Endothelial cell of coronary artery (primary cell): Measurements from ENCODE around the gene PPP1R18. TPM values are rescaled to one million over a fixed set of nuclear protein-coding genes. Genes with fewer than 3 reads are reported as not detected.

ENCODE experiments used
- total RNA-seq: library from RNA; depleted of rRNA; stranded (reverse); fragments of >200 nt; gene quantifications from 2 replicates; pipeline ENCODE4 v1.2.3, GENCODE V29; 2014

The PPP1R18 gene, protein sequence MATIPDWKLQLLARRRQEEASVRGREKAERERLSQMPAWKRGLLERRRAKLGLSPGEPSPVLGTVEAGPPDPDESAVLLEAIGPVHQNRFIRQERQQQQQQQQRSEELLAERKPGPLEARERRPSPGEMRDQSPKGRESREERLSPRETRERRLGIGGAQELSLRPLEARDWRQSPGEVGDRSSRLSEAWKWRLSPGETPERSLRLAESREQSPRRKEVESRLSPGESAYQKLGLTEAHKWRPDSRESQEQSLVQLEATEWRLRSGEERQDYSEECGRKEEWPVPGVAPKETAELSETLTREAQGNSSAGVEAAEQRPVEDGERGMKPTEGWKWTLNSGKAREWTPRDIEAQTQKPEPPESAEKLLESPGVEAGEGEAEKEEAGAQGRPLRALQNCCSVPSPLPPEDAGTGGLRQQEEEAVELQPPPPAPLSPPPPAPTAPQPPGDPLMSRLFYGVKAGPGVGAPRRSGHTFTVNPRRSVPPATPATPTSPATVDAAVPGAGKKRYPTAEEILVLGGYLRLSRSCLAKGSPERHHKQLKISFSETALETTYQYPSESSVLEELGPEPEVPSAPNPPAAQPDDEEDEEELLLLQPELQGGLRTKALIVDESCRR
- total RNA-seq = 55.8 and 62.1 TPM in 2 replicates

DNA sequence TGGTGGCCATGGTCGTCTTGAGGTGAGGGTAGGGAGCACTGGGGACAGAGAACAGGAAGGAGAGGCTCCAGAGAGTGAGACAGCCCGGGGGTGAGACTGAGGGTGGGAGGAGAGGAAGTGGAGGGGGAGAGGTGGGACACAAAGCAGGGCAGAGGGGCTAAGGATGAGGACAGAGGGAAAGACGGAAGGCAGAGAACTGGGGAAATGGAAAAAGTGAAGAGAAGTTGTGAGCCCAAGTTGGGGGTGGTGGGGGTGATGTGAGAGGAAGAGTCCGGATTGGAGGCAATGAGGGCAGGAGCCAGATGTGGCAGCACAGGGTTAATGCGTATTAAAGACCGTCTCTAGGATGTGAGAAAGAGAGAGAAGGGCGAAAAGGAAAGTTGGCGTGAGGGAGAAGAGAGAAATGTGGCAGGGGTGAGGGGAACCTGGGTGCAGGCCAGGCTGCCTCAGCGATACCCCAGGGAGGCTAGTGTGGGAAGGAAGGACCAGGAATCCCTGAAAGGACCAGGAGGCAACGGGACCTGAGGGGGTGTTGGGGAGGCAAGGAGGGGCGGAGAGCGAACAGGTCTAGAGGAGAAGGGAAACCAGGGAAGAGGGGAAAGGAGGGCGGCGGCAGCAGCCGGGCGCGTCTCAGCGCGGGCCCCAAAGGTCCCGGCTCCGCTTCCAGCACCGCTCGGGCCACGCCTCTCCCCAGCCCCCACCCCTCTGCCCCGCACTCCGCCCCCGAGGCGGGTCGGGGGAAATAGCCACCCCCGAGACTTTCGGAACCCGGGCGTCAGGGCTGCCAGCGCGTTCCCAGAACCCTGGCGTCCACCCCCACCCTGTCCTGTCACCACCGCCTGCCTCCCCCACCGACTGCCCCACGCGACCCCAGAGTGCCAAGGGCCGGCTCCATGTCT lies at the start of gene PPP1R18:
Gene PPP1R18, minus strand, starts transcription at position 637 of the 899 bp plus-strand sequence. Its CDS starts 627 bp downstream, at position 10.

DNA sequence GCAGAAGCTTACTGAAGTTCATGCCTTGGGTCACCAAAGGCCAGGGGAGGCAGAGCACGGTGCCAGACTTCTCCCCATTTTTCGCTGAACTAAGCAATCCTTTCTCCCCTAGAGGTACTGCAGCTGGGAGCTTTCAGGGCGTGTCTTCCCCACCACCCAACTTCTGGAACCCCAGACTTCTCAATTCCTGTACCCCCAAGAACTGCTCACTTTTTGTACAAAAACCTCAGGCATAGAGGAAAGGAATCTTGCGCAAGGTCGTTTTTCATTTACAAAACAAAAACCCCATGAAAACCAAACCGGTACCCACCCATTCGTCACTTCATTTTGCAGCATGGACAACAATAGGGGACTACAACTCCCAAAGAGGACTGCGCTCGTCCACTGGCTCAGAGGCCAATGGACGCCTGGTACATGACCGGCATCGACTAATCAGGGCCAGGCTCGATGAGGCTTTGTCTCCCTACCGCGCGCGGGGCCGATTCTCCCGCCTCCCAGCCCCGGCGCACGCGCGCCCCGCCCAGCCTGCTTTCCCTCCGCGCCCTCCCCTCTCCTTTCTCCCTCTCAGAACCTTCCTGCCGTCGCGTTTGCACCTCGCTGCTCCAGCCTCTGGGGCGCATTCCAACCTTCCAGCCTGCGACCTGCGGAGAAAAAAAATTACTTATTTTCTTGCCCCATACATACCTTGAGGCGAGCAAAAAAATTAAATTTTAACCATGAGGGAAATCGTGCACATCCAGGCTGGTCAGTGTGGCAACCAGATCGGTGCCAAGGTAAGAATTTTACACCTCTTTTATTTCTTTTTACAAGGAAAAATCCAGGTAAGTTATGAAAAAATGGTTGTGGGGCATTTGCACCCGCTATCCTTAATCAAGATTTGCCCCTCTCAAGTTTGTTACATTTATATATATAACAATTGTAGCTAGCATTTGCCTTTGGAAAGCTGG lies 33.6 kb upstream of the PPP1R18 start, which contains the start of gene TUBB:
Gene TUBB, plus strand, starts transcription at position 562 of the 947 bp plus-strand sequence. Its CDS starts 155 bp downstream, at position 717.

DNA sequence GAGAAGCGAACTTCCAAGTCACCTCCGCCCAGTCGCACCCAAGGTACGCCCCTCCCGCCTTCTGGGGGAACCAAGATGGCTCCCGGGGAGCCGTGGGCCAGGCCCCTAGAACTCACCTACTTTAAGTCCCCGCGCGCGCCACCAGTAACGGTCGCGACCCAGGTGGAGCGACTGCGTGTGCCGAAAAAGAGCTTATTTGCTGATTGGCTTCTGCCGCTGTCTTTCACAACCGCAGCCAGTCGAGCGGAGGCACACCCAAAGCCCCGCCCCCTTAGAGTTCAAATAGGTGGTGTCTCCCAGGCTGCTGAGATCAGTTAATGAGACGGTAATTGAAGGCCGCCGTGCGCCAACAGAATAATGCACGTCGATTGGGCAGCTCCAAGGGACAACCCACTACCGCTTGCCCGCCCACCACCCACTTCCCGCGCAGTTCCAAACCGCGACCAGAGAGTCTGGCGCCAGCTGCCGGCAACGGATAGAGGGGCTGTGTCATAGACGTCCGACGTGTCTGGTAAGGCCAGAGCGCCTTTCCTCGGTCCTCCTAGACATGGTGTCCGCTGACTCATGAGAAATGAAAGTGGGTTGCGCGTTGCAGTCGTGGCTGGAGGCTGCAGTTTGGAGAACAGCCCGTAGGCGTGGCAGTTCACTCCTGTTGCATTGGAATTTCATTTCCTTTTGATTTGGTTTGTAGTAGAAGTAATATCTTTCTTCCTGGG lies 30.8 kb upstream of the PPP1R18 start, which contains the start of gene MDC1:
Gene MDC1, minus strand, starts transcription at position 153 of the 716 bp plus-strand sequence. CDS start 2,106 bp downstream, outside the sequence.

DNA sequence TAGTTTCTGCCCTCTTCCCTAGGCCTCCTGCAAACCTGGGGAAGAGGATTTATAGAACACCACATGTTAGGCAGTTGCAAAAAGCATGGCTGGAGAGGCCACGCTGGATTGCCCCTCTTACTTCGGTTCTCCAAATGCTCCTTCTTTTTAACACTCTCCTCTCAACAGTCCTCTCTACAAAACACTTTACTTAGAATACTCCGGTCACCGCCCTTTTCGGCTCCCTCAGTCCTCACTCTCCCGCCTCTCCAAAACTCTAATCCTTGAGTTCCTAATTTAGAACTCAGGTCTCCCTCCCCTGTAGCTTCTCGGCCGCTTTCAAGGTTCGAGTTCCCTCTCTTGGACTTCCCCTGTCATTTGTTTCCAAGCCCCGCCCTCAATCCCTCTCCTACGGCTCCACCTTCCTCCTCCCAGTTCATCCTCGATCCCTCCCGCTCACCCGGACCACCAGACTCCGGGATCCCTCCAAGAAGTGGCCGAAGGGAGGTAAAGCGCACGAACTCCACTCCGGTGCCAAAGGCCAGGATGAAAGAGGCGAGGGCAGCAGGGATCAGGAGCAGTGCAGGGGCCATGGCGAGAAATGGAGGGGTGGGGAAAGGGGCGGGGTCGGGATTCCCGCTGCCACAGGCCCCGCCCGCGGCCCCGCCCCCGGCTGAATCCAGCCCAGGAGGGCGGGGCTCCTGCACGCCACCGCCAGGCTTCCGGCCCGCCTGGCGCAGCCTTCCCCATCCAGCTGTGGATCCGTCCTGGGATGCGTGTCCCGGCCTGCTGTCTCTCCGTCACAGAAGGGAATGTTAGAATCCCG lies 4.2 kb upstream of the PPP1R18 start, which contains the start of gene NRM:
Gene NRM, minus strand, starts transcription at position 582 of the 805 bp plus-strand sequence. Its CDS starts 10 bp downstream, at position 572.

DNA sequence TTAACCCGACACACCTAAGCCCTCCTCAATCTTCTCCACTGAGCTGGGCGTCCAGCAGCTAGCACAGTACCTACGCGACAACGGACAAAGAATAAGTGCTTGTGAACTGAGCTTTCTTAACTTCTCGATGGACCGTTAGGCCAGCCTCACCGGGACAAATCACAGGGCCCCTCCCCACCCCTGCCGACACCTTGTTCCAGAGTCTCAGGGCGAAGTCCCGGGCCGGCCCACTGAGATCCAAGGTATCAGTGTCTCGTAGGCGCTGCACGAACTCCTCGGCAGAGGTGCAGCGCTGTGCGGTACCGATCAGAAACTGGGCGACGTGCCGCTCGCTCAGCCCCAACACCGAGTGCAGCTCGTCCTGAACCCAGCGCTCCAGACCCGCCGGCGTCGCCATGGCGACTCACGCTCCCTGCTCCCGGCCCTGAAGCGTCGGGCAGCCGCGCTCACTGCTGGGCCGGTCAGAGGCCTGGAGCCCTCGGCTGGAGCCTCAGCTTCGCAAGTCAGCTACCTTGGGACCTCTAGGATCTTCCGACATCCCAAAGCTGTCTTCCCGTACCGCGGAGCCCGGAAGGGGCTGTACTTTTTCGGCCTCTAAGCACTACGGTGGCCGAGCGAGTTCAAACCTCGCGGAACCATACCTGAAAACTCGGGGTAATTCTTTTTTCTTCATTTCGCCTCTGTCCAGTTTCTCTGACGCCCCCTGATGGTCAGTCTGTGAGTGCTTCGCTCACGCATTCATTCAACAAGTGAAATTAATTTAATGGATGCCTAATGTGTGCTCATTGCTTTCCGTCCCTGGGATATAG lies 13.8 kb downstream of the PPP1R18 start, which contains the start of gene DHX16:
Gene DHX16, minus strand, starts transcription at position 562 of the 809 bp plus-strand sequence. Its CDS starts 165 bp downstream, at position 397.

DNA sequence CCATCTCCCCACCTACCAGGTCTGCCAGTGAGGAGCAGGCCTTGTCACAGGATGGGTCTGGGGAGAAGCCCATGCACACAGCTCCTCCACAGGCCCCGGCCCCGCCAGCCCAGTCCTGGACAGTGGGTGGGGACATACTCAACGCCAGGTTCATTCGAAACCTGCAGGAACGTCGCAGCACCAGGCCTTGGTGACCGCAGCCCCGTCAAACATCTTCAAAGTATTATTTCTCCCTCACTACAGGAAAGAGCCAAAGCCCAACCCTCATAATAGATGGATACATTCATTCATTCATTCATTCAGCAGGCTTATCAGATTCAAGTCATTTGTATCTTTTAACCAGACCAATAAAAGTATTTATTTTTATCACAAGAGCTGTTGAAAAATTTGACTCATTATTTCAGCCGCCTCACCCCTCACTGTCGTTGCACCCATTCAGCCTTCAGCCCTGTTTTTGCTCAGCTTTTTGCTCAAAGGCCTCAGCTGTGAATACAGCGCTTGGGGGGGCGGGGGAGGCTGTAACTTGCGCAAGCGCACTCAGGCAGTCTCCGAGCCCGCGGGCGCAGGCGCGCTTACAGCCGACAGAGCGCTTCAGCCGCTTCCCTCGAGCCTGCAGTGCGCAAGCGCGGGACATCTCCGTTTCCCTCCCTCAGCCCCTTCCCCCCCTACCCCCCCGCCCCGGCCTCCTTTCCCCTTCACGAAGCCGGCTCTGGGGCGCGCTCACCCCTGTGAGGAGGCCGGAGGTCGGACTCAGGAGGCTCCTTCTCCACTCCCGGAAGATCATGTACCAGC lies 39.8 kb downstream of the PPP1R18 start, which contains the start of gene C6orf136:
Gene C6orf136, plus strand, starts transcription at position 684 of the 792 bp plus-strand sequence. Its CDS starts 99 bp downstream, at position 783.

DNA sequence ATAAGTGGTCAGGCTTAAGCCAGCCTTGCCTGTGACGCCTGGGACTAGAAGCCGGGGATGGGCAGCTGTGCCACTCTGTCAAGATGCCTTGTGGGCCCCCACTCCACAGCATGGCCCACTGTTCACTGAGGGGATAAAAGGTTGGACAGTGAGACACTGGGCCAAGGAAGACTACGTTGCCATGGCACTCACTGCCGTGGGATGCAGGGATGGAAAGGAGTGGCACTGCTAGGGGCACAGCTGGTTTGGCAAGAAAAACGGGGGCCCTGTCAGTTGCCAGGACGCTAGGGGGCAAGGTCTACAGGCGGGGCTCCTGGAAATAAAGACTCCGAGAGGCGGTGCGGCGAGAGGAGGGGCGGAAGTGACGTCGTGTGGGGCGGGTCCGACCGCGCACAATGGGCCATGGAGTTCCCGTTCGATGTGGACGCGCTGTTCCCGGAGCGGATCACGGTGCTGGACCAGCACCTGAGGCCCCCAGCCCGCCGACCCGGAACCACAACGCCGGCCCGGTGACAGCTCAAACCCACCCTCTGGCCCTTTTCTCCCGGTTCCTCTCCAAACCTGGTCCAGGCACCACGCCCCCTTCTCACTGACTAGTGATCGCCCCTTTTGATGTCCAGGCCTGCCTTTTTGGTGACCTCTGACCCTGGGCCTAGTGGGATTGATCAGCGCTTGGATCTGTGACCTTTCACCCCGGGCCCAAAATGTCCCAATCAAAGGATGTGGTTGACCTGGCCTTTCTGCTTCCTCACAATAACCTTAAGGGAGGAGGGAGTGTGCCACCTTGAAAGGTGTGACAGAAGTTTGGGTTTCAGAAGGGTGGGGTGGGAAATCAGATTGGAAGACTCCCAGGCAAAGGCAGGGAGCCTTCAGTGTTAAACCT lies 59.7 kb downstream of the PPP1R18 start, which contains the start of gene ATAT1:
Gene ATAT1, plus strand, starts transcription at position 391 of the 883 bp plus-strand sequence.

Other genes starting within 250 kb of the PPP1R18 start
- 353 and 390 TPM in 2 replicates for gene HLA-E, start 197.1 kb downstream of the PPP1R18 start, total RNA-seq
- 42.6 and 48.7 TPM in 2 replicates for gene GNL1, start 130.2 kb downstream of the PPP1R18 start, total RNA-seq
- gene PRR3, start 129.3 kb downstream of the PPP1R18 start, total RNA-seq = 3.6 and 3.8 TPM in 2 replicates
- 48.6 and 48.8 TPM in 2 replicates for gene ABCF1, start 115.2 kb downstream of the PPP1R18 start, total RNA-seq
- gene PPP1R10, start 69.4 kb downstream of the PPP1R18 start, total RNA-seq = 9.6 and 14.0 TPM in 2 replicates
- gene MRPS18B, start 68.8 kb downstream of the PPP1R18 start, total RNA-seq = 31.5 and 31.6 TPM in 2 replicates
- 3.0 and 3.1 TPM in 2 replicates for gene ATAT1, start 59.8 kb downstream of the PPP1R18 start, total RNA-seq
- gene C6orf136, start 39.5 kb downstream of the PPP1R18 start, total RNA-seq = 1.6 and 2.8 TPM in 2 replicates
- gene DHX16, start 13.6 kb downstream of the PPP1R18 start, total RNA-seq = 36.8 and 41.7 TPM in 2 replicates
- gene NRM, start 4.3 kb upstream of the PPP1R18 start, total RNA-seq = 1.4 TPM in 2 replicates
- gene MDC1, start 30.6 kb upstream of the PPP1R18 start, total RNA-seq = 6.3 and 7.2 TPM in 2 replicates
- 474 and 495 TPM in 2 replicates for gene TUBB, start 33.7 kb upstream of the PPP1R18 start, total RNA-seq
- 48.8 and 110 TPM in 2 replicates for gene FLOT1, start 56.0 kb upstream of the PPP1R18 start, total RNA-seq
- gene IER3, start 57.9 kb upstream of the PPP1R18 start, total RNA-seq = 76.0 and 82.1 TPM in 2 replicates
- 5.6 and 12.7 TPM in 2 replicates for gene DDR1, start 197.9 kb upstream of the PPP1R18 start, total RNA-seq
- gene GTF2H4, start 221.6 kb upstream of the PPP1R18 start, total RNA-seq = 12.6 and 17.6 TPM in 2 replicates
- gene VARS2, start 227.6 kb upstream of the PPP1R18 start, total RNA-seq = 15.1 and 17.4 TPM in 2 replicates
- gene SFTA2, start 245.5 kb upstream of the PPP1R18 start, total RNA-seq = not detected in 2 replicates